ENCODE data around the gene VWA2.

The VWA2 gene

DNA sequence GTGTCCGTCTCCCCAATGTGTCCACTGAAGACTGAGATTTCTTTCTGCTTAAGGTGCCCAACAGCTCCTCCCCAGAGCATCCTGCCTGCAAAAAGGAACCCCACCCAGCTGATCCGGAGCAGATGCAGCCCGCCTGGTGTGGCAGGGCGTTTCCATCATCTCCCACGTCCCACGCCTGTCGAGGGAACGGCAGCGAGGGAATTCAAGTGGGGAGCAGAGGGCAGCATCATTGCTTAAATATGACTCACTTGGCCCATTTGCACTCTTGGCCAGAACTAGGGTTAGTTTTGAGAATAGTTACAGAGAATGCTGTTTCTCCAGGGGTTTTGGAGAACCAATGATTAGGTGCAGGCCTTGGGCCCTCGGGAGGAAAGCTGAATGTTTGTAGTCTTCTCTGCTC lies 20.8 kb downstream of the VWA2 start:
- TF ChIP-seq, protein P1, sequence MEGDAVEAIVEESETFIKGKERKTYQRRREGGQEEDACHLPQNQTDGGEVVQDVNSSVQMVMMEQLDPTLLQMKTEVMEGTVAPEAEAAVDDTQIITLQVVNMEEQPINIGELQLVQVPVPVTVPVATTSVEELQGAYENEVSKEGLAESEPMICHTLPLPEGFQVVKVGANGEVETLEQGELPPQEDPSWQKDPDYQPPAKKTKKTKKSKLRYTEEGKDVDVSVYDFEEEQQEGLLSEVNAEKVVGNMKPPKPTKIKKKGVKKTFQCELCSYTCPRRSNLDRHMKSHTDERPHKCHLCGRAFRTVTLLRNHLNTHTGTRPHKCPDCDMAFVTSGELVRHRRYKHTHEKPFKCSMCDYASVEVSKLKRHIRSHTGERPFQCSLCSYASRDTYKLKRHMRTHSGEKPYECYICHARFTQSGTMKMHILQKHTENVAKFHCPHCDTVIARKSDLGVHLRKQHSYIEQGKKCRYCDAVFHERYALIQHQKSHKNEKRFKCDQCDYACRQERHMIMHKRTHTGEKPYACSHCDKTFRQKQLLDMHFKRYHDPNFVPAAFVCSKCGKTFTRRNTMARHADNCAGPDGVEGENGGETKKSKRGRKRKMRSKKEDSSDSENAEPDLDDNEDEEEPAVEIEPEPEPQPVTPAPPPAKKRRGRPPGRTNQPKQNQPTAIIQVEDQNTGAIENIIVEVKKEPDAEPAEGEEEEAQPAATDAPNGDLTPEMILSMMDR (IDR thresholded peaks at IDR 0.05; ENCODE audit: low read depth, low read length): no peak
- DNase-seq (ENCODE audit: low read depth in 2 of 2): peak; percentile 48 to 72
- no peak overlapping the region for H3K4me3 ChIP-seq (replicated peaks in 1 of 2; ENCODE audit: low read depth in 2 of 2, low read length in 2 of 2)

DNA sequence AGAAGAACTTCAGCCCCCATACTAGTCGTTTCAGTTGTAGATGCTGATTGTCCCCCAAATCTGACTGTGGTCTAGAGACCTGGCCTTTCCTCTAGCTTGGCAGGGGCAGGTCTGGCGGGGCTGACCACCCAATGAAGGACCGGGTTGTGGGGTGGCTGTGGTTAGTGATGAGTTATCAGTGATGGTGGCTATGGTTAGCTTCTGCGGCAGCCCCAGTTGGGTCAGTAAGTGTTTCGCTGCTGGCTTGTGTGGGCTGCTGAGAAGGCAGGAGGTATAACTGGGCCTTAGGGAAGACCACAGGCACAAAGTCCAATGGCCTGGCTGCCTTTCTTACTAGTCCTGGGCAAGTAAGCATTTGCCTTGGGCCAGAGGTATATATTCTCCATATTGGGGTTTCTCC lies 21.3 kb downstream of the VWA2 start:
- no peak for DNase-seq (ENCODE audit: low read depth in 2 of 2)
- TF ChIP-seq, protein P1 (IDR thresholded peaks at IDR 0.05; ENCODE audit: low read depth, low read length): no peak
- no peak overlapping the region for H3K4me3 ChIP-seq (replicated peaks in 1 of 2; ENCODE audit: low read depth in 2 of 2, low read length in 2 of 2)

DNA sequence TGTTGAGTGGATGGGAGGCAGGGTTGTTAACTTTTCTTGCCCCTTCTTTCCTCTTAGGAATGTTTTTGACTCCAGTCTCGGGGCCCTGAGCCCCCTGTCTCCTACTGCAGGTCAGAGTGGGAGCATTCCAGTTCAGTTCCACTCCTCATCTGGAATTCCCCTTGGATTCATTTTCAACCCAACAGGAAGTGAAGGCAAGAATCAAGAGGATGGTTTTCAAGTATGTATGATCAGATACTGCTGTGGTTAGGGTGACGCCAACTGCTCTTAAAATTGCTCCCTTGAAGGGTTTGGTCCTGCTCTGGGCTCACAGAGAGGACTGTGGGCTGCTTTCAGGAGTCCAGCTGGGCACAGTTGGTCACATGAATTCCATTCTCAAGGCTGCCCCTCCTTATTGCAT lies 22.0 kb downstream of the VWA2 start:
- TF ChIP-seq, protein P1 (IDR thresholded peaks at IDR 0.05; ENCODE audit: low read depth, low read length): no peak
- no peak overlapping the region for H3K4me3 ChIP-seq (replicated peaks in 1 of 2; ENCODE audit: low read depth in 2 of 2, low read length in 2 of 2)
- peak; percentile 51 to 72 for DNase-seq (ENCODE audit: low read depth in 2 of 2)

DNA sequence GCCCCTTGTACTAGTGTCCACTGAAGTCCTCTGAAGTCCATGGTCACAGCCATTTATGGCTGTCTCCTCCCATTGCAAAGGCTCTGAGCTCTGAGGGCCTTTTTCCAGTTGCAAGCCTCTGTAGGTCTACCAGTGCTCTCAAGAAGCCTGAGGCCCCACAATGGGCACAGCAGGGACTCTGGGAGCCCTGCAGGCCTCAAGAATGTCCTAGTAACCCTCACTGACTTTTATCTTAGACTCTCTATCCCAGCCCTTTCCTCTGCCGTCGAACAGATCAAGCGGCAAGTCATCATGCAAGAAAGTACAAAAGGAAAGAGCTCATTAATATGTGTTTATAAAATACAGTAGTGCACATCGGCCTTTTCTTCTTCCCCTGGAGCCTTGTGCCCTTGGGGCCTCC lies 23.4 kb downstream of the VWA2 start:
- H3K4me3 ChIP-seq (replicated peaks in 1 of 2; ENCODE audit: low read depth in 2 of 2, low read length in 2 of 2): no peak overlapping the region
- TF ChIP-seq, protein P1 (IDR thresholded peaks at IDR 0.05; ENCODE audit: low read depth, low read length): no peak

DNA sequence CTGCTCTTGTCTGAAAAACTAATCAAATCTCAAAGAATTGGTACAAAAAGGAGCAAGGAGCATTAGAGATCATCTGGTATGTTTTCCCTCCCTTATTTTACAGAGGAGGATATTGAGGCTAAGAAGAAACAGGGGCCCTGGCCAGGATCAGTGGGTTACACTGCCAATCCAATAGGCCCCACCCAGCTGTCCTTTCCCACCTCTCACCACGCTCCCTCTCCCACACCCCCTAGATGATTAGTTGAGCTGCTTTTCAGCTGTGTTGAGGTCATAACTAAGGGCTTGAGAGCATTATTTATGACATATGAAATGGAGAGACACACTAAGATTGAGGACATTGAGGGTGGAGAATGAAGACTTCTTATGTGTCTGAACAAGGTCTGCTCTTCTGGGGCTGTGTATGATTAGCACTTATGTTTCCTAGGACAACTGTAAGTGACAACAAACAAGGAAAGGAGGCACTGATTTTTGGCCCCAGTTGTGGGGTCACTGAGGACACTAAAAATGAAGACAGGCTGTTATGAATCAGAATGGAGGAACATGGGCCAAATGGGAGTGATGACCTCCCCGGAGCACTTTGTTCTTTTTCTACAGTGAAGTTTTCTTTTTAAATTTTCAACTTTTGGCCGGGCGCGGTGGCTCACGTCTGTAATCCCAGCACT lies 26.5 kb downstream of the VWA2 start:
- DNase-seq (ENCODE audit: low read depth in 2 of 2): peak in 1 of 2 donors; percentile 25
- TF ChIP-seq, protein P1 (IDR thresholded peaks at IDR 0.05; ENCODE audit: low read depth, low read length): no peak
- H3K4me3 ChIP-seq (replicated peaks in 1 of 2; ENCODE audit: low read depth in 2 of 2, low read length in 2 of 2): no peak overlapping the region

More for the DNA sequence above, 23.4 kb downstream of the VWA2 start:
- DNase-seq (ENCODE audit: low read depth in 2 of 2): no peak

DNA sequence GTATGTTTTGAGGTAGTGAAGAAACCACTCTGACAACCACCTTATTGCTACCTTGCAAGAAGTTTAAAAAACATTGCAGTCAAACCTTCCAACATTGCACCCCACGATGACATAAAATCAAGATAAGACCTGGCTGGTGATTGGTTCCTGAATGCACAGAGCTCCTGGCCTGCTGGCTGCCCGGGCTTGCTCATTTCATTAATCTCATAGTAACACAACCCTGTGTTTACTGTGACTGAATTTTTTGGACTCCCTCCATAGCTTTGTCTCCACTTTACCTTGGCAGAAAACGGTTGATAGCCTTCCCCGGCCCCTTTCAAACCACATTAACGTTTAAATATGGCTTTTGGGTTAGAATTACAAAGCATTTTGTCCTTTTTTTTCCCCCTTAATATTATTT lies 27.5 kb downstream of the VWA2 start:
- TF ChIP-seq, protein P1 (IDR thresholded peaks at IDR 0.05; ENCODE audit: low read depth, low read length): no peak
- peak; percentile 39 to 68 for DNase-seq (ENCODE audit: low read depth in 2 of 2)
- no peak overlapping the region for H3K4me3 ChIP-seq (replicated peaks in 1 of 2; ENCODE audit: low read depth in 2 of 2, low read length in 2 of 2)

All from cardiac fibroblast (primary cell).